NCI-H1436 treated with DMSO at 0.1 percent for 48 hours (cell line): ENCODE measurements around the gene COPS7A.

Experiments
- DNase-seq: peaks from one replicate; lab custom pipeline; 2025; lab: John Stamatoyannopoulos, UW

Gene COPS7A

DNA sequence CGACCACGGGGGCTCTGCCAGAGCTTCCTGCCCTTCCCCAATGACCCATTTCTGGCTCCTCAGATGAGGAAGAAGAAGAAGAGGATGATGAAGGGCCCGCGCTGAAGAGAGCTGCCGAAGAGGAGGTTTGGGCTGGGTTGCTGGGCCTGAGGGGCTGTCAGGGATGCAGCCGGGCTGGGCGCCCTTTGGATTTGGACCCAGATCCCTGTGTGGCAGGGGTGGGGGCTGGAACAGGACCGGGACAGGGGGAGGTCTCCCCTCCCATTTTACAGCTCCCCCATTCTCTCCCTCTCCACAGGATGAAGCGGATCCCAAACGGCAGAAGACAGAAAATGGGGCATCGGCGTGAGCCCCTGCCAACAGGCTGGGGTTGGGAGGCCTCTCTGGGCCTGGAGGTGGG is 46.2 kb downstream of the COPS7A start:
- no peak for DNase-seq

DNA sequence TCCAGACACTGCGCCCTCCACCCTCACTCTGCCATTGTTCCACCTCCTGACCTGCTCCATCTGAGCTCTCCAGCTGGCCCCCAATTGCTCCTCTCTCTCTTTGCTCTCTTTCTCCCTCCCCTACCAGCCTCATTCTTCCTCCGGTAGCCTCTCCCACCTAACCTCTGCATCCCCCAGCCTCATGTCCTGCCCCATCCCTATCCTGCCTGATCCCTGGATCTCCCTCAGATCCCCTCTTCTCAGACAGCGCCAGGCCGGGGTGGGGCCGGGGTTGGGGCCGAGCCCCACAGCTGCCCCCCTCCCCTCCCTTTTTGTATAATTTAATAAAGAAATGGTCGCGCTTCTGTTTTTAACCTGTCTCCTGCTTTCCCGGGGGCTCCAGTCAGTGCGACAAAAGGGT is 46.8 kb downstream of the COPS7A start:
- DNase-seq: no peak

DNA sequence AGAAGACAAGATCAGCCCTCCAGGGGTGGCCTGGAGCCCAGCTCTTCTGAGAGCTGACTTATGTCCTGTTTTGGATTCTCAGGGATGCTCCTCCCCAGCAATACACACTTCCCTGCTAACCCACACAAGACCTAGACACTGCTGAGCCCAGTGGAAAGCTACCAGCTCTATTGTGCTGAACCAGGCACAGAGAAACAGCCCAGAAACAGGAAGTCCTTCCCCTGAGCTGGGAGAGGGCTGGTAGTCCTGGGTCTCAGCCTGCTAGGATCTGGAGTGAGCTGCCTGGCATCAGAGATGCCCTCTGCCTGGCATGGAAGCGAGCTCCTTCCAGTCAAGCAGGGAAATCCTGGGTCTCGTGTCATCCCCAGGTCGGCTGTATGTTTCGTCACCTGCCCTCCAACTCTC is 47.2 kb downstream of the COPS7A start:
- DNase-seq: no peak

DNA sequence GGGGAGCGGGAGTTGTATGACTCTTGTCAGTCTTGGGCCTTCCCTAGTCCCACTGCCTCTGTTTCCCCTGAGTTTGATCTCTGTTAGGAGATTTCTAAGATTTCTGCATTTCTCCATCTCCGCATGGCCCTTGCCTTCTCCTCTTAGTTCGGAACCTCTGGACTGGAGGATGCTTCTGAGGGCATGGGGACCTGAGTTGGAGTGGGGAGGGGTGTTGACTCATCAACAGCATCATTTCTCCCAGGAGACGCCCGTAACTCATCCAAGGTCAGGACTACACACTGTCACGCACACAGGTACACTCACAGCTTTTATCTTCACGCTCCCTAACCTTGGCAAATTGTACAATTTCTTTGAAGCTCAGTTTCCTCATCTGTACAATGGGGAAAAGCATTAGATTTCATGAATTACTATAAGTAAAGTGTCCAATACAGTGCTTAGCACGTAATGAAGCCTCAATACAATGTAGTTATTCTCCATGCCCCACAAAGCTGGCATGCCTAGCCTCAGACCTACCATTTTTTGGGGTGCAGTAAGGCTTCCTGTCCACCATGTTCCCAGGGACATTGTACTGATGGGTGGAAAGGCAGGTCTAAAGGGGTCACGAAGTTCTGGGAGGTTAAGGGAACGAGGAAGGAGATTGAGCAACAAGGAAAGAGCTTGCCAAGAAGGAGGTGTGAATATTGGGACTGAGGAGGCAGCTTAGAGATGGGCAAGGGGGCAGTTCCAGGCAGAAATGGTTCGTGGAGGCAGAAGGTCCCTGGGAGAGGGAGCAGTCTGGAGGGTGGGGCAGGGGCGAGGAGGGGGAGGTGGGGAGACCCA is 47.9 kb downstream of the COPS7A start:
- DNase-seq: no peak

DNA sequence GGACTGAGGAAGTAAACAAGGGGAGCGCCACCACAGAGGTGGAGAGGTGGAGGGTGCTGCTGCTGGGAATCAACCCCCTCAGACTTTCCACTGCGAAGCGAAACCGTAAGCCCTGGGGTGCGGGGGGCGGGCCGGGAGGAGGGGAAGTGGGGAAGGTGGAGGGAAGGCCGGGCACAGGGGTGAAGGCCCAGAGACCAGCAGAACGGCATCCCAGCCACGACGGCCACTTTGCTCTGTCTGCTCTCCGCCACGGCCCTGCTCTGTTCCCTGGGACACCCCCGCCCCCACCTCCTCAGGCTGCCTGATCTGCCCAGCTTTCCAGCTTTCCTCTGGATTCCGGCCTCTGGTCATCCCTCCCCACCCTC is 48.5 kb downstream of the COPS7A start, which contains the start of gene LAG3:
Gene LAG3, plus strand, starts transcription at position 190 of the 365 bp plus-strand sequence. CDS start 333 bp downstream, outside the sequence.
- no peak for DNase-seq

DNA sequence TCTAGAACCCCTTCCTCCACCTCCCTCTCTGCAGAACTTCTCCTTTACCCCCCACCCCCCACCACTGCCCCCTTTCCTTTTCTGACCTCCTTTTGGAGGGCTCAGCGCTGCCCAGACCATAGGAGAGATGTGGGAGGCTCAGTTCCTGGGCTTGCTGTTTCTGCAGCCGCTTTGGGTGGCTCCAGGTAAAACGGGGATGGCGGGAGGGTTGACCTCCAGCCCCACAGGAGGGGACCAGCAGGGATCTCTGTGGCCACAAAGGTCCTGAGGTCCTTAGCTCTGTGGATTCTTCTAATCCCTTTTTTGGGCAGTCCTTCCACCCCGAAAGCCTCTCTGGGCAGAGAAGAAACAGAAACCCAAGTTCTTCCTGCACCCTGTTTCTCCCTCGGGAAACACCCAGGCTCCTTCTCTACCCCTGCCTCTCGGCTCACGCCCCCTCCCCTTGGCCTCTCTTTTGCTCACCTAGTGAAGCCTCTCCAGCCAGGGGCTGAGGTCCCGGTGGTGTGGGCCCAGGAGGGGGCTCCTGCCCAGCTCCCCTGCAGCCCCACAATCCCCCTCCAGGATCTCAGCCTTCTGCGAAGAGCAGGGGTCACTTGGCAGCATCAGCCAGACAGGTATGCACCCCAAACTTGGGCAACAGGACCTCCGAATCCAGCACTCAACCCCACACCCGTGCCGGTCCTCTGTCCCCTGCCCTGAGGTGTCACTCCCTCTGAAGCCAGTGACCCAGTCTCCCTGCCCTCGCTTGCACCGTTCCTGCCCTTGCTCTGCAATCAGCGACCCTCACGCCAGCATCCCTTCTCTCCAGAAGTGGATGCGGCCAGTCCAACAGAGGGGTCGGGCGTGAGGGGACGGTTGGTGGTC is 49.1 kb downstream of the COPS7A start:
- DNase-seq: no peak

DNA sequence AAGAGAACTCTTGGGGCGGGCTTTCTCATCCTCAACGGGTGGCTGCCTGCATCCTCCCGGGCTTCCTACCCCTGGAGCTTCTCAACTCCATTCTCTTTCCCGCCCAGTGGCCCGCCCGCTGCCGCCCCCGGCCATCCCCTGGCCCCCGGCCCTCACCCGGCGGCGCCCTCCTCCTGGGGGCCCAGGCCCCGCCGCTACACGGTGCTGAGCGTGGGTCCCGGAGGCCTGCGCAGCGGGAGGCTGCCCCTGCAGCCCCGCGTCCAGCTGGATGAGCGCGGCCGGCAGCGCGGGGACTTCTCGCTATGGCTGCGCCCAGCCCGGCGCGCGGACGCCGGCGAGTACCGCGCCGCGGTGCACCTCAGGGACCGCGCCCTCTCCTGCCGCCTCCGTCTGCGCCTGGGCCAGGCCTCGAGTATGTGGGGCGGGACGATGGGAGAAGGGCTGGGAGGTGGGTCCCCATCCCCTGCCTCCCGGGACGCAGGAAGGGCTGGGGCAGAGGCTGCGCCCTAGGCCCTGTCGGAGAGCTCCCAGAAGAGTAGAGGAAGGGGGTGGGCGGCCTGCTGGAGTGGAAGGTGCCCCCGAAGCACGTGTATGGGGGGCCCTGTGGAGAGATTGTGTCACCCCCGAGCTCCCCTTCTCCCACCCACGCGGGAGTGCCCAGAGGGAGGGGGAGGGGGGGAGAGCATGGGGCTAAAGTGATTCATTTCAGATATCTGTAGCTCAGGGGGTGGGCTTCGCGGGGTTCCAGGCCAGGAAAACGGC is 49.9 kb downstream of the COPS7A start:
- no peak for DNase-seq

DNA sequence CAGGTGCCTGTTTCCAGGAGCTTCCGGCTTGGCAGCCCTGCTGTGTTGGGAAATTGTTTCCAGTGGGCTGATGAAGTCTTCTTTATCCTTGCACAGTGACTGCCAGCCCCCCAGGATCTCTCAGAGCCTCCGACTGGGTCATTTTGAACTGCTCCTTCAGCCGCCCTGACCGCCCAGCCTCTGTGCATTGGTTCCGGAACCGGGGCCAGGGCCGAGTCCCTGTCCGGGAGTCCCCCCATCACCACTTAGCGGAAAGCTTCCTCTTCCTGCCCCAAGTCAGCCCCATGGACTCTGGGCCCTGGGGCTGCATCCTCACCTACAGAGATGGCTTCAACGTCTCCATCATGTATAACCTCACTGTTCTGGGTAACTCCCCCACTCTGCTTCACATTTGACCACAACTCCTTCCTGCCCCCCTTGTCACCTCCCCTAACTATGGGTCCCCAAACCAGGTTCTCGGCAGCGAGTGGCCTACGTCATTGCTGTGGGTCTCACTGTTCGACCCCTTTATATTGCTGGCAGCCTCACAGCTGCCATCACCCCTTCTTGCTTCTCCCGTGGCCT is 50.7 kb downstream of the COPS7A start:
- DNase-seq: no peak

DNA sequence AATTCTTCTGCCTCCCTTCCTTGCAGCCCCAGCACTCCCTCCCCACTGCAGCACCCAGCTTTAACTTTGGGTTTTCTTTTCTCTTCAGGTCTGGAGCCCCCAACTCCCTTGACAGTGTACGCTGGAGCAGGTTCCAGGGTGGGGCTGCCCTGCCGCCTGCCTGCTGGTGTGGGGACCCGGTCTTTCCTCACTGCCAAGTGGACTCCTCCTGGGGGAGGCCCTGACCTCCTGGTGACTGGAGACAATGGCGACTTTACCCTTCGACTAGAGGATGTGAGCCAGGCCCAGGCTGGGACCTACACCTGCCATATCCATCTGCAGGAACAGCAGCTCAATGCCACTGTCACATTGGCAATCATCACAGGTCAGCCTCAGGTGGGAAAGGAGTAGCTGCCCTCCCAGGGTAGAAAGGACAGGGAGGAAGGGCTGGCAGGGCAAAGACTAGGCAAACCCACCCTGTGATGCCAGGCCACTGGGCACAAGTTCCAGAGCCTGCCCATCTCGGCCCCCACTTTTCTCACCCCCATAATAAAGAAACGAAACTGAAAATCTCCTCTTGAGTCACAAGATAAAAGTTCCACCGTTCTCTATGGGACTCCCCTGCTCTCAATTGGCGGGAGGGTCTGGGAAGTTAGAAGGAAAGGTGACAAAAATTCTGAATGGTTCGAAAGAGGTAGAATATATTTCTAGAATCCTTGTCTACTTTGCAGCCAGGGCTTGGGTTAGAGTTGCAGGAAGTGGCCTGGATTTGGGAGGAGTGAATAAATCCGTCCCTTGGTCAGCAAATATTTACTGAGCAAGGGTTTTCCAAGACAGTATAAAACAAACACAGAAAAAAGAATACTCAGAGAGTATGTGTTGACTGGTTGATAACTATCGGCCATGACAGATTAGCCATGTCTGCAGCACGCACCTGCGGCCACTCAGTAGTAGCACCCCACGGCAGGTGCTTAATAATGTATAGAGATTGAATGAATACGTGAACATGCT is 51.6 kb downstream of the COPS7A start:
- DNase-seq: no peak

DNA sequence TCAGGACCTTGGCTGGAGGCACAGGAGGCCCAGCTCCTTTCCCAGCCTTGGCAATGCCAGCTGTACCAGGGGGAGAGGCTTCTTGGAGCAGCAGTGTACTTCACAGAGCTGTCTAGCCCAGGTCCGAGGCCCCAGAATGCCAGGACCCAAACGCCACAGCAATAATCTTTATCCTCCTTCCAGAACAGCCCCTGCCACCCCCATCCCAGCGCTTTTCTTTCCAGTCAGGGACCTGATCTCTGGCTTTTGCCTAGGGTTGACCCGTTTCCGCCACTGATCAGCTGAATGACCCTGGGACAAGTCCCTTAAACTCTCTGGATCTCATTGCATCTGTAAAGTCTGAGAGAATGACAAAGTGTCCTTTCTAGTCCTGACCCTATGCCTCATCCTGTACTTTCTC is 53.5 kb downstream of the COPS7A start:
- no peak for DNase-seq

DNA sequence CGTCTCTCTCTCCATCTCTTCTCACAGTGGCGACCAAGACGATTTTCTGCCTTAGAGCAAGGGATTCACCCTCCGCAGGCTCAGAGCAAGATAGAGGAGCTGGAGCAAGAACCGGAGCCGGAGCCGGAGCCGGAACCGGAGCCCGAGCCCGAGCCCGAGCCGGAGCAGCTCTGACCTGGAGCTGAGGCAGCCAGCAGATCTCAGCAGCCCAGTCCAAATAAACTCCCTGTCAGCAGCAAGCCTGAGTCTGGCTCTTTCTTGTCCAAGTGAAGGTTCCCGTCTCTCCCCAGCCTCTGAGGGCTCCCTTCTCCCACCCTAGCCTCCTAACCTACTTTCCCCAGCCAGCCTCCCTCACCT is 54.3 kb downstream of the COPS7A start:
- DNase-seq: no peak

DNA sequence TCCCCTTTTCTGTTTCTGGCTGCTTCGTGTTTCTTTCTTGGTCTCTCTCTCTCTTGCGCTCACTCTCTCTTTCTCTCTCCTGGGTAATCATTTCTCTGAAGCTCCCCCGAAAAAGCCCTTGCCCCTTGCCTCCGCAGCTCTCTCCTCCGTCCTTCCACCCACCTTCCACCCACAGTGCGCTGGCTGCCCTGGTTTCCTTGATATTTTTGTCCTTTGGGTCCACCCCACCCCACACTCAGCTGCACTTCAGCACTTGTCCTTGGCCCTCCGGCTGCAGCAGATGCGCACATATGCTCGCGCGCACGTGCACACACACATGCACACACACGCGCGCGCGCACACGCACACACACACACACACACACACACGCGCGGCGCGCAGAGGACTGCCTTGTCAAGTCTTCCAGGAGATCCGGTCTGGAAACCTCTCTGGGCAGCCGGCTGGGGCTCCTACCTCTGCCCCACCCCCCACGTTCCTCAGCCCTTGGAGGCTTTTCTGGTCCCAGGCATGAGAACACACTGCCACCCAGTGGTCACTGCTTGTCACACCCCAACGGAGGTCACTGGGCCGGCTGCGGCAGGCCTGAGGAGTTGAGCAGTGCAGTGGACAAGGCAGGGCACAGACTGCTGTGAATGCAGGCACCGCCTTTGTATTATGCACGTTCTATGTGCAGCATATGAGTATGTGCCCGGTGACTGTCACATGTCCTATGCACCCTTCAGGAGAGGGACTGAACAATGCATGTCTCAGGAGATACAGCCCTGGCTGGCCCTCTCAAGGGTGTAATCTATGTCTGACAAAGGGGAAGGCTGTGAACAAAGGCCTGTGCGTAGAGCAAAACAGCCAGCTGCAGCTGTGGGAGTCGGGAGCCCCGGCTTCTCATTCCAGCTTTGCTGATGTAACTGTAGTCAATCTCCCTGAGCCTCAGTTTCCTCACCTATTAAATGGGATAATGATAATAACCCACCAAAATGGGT is 55.0 kb downstream of the COPS7A start:
- peak; percentile 70 for DNase-seq

DNA sequence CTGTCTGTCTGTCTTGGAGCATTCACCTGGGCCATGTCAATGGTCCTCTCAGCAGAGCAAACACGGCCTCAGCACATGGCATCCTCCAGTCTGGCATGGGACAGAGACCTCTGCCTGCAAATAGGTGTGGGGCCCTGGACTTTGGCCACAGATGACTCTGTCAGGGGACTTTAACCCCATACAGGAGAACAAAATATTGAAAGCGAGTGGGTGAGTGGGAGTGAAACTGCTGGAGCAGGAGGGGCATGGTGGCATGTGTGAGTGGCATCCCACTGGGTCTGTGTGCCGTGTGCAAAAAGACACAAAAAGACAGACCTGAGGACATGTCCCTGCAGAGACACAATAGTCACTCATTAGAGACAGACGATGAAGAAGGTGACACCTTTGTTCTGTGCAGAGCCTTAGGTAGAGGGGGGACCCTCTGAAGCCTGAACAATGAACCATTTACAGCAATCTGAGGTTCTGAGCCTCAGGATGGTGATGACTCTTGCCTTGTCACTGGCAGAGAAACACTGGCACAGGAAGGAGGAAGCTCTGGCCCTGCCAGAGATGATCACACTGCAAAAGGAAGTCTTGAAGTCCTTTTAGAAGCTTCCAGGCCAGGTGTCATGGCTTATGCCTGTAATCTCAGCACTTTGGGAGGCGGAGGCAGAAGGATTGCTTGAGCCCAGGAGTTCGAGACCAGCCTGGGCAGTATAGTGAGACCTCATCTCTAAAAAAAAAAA is 56.0 kb downstream of the COPS7A start:
- no peak for DNase-seq

DNA sequence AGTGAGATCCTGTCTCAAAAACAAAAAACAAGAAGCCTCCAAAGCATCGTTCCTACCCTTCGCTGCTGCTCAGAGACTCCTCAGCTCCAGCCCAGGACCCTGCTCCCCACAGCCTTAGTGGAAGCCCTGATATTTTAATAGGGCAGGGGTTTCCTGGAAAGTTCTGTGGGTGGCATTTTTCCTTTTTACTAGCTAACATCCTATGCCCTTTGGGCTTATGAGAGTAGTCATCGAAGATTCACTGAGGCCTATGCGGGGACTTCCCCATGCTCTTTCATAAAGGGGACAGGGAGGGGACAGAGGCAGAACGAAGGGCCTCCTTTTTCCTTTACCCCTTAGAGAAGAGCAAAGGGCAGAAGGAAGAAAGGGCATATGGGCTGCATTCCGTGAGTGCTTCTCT is 56.7 kb downstream of the COPS7A start:
- DNase-seq: no peak
